Loucy (cell line): ENCODE results near the gene PDE4D.

ENCODE experiments used
- EZH2phosphoT487 ChIP-seq: fragments of 200-600 bp; IDR thresholded peaks from 2 replicates; pipeline ENCODE4 v1.6.1; 2018; ENCODE audit warnings: antibody characterized with exemption, mild to moderate bottlenecking, moderate library complexity, borderline replicate concordance
- TF ChIP-seq, protein P1 (sequence below): fragments of 200-600 bp; sonication (generic); conservative IDR thresholded peaks from 2 replicates; pipeline ENCODE4 v1.5.1; 2014; ENCODE audit warnings: mild to moderate bottlenecking, antibody characterized with exemption, low read length

DNA sequence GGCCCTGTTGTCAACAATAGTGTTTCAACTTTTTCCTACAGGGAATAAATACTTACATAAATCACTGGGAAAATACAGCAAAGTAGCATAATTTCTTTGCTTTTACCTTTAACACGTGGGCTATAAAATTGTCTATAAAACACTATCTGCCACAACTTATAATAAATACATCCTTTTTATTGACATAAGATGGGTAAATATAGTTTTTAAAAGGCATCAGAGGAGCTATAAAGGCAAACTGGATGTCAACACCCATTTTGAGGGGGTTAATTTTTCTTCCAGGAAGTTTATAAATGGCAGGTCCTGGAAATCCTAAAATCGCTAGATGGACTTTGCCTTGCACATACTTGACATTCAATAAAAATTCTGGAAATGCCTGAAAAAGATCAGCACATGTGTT lies 358.0 kb downstream of the PDE4D start:
- TF ChIP-seq, protein P1, sequence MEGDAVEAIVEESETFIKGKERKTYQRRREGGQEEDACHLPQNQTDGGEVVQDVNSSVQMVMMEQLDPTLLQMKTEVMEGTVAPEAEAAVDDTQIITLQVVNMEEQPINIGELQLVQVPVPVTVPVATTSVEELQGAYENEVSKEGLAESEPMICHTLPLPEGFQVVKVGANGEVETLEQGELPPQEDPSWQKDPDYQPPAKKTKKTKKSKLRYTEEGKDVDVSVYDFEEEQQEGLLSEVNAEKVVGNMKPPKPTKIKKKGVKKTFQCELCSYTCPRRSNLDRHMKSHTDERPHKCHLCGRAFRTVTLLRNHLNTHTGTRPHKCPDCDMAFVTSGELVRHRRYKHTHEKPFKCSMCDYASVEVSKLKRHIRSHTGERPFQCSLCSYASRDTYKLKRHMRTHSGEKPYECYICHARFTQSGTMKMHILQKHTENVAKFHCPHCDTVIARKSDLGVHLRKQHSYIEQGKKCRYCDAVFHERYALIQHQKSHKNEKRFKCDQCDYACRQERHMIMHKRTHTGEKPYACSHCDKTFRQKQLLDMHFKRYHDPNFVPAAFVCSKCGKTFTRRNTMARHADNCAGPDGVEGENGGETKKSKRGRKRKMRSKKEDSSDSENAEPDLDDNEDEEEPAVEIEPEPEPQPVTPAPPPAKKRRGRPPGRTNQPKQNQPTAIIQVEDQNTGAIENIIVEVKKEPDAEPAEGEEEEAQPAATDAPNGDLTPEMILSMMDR: no peak
- TF ChIP-seq EZH2phosphoT487: no peak
